HG02981 (cell line): Measurements from ENCODE around the gene WDR19.
"Not testable (repeated sequence)": the region's sequence is repeated elsewhere in the genome, so short reads cannot be mapped to it uniquely, and the experiment has no call there.

ENCODE experiments used
- ATAC-seq: cut with Tn5 transposase; IDR thresholded peaks from one replicate; pipeline ENCODE4 v1.9.1; 2021; ENCODE audit warnings: mild to moderate bottlenecking, moderate library complexity; ENCODE audit not compliant: unreplicated experiment

The WDR19 gene

DNA sequence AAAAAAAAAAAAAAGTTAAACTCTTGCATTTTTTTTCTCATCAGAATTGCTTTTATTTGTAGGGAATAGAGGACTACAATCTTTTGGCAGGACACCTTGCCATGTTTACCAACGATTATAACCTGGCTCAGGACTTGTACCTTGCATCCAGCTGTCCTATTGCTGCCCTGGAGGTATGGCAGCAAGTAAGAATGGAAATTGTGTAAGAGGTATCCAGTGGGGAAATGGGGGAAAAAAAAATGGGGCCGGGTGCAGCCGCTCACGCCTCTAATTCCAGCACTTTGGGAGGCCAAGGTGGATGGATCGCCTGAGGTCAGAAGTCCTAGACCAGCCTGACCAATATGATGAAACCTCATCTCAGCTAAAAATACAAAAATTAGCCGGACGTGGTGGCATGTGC lies 49.8 kb downstream of the WDR19 start:
- no peak for ATAC-seq

DNA sequence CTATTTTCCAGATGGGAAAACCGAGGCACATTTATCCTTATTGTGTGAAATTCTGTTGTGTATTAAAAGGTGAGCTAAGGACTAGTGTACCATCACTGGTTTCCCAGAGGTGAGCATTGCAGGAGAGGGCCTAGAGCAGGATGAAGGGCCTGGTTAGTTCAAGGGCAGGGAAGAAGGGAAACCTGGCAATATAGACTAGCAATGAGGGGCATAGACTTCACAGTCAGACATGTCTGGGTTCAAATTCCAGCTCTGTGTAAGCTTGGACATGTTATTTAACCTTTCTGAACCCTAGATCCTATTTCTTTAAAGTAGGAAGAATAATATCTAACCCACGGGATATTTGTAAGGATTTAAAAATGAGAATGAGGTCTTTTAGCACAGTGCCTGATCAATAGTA lies 50.8 kb downstream of the WDR19 start:
- ATAC-seq, result no peak

DNA sequence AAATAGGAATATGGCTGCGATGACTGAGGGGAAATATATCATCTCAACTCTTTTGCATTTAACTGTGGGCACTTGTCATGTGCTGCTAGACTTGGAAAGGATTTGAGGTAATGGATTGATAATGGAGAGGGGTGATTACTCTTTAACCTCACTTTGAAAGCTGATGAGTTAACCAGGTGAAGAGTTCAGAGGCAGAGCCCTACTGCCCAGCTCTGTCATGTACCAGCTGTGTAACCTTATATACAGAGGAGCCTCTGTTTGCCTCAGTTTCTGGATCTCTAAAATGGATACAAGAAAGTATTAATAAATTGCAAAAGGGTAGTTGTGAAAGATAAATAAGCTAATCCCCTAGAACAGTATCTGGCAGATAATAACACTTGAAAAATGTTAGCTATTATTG lies 51.5 kb downstream of the WDR19 start:
- ATAC-seq, result no peak

DNA sequence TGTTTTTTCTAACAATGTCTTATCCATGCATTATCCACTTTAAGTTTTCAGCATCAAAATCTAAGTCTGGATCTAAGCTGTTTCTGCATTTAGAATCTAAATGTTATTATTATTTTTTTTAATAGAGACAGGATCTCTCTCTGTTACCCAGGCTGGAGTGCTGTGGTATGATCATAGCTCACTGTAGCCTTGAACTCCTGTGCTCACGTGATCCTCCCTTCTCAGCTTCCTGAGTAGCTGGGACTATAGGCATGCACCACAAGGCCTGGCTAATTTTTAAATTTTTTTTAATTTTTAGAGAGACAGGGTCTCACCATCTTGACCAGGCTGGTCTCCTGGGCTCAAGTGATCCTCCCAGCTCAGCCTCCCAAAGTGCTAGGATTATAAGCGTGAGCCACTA lies 52.7 kb downstream of the WDR19 start:
- ATAC-seq, result no peak

DNA sequence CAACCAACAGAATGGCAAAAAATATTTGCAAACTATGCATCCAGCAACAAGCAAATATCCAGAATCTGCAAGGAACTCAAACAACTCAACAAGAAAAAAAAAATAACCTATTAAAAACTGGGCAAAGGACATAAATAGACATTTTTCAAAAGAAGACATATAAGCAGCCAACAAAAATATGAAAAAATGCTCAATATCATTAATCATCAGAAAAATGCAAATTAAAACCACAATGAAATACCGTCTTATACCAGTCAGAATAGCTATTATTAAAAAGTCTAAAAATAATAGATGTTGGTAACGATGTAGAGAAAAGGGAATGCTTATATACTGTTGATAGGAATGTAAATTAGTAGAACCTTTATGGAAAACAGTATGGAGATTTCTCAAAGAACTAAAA lies 53.4 kb downstream of the WDR19 start:
- ATAC-seq, result no peak

DNA sequence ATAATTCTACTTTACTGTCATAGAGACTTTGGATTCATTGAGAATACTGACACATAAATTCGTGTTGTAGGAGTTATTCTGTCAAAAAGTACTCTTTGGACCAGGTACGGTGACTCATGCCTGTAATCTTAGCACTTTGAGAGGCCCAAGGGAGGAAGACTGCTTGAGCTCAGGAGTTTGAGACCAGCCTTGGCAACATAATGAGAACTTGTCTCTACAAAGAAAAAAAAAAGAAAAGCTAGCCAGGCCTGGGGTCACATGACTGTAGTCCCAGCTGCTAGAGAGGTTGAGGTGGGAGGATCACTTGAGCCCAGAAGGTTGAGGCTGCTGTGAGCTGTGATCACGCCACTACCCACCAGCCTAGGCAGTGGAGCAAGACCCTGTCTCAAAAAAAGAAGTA lies 54.9 kb downstream of the WDR19 start:
- no peak for ATAC-seq

DNA sequence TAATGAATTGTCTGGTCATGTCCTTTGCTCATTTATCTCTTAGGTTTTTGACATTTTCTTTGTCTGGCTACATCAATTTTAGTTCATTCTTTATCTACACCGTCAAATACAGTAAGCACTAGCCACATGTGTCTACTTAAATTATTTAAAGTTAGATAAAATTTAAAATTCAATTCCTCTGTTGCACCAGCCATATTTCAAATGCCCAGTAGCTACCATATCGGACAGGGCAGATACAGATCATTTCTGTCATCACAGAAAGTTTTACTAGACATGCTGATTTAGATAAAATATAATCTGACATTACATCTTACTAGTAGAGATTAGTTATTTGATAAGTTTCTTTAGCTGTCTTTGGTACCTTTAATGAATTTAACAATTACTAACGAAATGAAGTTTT lies 61.1 kb downstream of the WDR19 start:
- ATAC-seq, result no peak

DNA sequence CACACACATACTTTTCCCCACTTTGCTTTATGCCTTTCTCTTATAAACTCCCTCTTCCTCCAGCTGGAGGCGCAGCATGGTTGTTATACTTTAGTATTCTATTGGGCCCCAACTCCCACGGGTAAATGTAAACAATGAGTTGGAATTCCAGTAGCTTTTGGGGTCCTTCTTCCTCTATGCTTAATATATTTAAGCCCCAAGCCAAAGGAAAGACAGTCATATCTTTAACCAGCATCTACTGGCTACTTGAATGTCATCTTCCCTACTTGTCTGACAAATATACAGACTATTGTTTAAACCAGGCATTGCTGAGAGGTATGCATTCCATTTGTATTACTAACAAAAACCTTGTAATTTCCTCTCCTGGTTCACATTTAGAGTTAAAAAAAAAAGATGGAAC lies 72.9 kb downstream of the WDR19 start:
- no peak for ATAC-seq

DNA sequence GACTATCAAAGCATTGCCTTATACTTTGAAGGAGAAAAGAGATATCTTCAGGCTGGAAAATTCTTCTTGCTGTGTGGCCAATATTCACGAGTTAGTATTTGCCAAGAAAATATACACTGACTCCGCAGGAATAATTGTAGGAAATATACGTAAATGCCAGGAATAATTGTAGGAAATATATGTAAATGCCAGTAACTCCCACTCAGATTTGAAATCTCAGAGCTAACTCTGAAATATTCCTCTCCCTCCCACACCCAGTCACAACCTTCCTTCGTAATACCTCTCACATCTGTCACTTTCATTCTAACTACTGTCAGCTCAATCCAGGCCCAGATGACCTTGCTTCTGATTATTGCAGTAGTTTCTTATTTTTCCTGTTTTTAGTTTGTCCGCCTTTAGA lies 73.5 kb downstream of the WDR19 start:
- no peak for ATAC-seq

DNA sequence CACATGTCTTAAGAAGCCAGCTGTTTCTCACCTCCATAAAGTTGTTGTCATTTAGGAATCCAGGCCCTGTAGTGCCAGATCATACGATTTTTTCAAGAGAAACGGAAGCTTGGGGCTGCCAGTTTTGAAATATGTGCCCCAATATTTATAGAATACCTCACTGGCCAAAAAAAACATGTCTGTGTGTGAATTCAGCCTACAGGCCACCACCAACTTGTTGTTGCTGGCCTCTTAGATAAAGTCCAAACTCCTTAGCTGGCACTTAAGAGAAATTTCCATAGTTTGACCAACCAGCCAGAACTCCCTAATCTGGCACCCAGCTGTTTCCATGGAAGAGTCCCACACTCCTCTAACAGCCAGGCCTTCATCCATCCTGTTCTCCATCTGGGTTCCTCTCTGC lies 74.1 kb downstream of the WDR19 start:
- no peak for ATAC-seq

DNA sequence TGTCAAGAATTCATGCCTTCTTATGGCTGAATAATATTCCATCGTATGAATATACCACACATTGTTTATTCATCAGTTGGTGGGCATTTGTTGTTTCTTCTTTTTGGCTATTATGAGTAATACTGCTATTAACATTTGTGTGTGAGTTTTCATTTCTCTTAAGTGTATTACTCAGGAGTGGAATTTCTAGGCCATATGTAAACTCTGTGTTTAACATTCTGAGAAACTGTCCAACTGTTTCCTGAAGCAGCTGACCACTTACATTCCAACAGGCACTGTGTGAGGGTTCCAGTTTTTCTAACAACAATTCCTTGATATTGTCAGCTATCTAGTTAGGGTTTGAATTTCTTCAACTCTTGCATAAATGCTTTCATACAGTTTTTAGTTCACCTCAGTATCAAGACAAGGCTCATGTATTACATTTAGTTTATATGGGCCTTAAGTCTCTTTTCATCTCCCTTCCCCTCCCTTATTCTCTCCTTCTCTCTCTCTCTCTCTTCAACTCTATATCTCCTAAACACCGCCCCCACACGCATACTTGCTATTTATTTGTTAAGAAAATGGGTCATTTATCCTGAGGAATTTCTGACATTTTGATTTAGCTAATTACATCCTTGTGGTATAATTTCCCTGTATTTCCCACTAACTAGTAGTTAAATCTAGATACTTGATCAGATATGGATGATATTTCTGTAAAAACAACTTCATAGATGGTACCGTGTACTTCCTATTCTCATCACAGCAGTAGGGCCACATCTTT lies 77.4 kb downstream of the WDR19 start:
- no peak for ATAC-seq

DNA sequence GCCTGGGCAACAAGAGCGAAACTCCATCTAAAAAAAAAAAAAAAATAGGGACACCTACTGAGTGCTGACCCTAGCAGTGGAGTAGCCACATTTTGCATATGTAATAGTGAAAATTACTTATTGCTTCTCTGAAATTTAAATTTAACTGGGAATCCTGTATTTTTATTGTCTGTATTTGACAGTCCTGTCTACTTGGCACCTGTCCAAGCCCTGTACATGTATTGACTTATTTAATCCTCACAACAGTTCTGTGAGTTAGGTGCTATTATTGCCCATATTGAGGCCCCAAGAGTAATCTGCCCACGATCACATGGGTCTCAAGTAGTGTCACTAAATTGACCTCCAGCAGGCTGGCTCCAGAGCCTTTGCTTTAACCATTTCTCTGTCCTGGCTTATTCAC lies 81.6 kb downstream of the WDR19 start:
- ATAC-seq, result no peak

DNA sequence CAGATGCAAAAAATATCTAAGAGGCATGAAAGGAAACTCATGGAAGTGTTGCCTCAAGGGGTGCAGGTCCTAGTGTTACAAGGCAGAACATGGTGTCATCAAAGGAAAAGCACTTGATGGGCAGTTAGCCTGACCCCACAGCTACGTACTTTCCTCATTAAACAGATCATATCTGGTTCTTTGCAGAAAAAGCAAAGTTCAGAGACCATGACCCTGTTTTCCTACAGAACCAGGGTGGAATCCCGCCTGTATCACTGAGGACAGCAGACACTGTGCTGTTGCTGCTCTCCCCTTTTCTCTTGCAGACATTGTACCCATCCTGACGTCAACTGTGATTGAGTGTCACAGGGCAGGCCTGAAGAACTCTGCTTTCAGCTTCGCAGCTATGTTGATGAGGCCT lies 92.2 kb downstream of the WDR19 start:
- ATAC-seq, result no peak

DNA sequence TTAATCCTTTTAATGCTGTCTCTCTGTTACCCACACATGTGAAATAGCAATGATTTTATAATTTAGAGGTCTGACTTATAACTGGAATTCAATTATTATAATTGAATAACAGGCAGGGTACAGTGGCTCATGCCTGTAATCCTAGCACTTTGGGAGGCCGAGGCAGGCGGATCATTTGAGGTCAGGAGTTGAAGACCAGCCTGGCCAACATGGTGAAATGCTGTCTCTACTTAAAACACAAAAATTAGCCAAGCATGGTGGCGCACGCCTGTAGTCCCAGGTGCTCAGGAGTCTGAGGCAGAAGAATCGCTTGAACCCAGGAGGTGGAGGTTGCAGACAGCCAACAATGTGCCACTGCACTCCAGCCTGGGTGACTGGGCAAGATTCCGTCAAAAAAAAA lies 95.3 kb downstream of the WDR19 start:
- ATAC-seq, result not testable (repeated sequence)

DNA sequence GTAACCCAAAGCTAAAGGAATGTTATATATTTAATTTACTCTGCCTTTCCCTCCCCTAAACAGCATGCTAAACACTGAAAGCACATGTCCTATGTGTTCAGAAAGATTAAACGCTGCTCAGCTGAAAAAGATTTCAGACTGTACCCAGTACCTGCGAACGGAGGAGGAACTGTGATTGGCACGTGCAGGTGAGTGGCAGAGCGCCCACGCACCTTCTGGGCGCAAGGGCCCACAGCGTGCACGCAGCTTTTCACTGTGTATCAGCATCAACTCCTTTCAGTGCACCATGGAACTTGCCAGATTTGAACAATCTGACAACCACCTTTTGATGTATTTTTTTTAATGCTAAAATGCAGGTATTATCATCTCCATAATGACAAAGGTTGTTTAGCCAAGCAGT lies 96.1 kb downstream of the WDR19 start:
- ATAC-seq, result no peak

DNA sequence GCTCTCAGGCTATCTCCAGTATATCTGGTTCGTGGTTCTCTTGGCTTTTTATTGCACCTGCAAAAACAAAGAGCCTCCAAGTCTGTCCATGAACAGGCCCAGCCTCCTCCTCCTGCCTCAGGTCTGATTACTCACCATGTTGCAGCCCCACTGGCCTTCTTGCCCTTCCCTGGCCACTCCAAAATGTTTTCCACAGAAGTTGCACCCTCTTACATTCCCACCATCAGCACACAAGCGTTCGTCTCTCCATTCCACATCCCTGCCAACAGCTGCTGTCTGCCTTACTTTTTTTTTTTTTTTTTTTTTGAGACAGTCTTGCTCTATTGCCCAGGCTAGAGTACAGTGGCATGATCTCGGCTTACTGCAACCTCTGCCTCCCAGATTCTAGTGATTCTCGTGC lies 97.1 kb downstream of the WDR19 start:
- ATAC-seq, result no peak

DNA sequence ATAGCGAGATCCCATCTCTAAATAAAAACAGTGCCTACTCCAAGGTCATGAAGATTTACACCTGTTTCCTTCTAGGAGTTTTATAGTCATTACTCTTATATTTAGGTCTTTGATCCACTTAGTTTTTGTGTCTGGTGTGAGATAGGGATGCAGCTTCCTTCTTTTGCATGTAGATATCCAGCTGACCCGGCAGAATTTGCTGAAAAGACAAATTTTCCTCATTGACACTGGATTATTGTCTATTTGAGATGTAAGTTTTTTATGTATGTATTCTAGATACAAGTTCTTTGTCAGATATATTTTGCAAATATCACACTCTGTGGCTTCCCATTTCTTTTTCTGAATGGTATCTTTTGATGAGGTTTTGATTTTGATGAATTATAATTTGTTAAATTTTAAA lies 98.4 kb downstream of the WDR19 start:
- no peak for ATAC-seq

DNA sequence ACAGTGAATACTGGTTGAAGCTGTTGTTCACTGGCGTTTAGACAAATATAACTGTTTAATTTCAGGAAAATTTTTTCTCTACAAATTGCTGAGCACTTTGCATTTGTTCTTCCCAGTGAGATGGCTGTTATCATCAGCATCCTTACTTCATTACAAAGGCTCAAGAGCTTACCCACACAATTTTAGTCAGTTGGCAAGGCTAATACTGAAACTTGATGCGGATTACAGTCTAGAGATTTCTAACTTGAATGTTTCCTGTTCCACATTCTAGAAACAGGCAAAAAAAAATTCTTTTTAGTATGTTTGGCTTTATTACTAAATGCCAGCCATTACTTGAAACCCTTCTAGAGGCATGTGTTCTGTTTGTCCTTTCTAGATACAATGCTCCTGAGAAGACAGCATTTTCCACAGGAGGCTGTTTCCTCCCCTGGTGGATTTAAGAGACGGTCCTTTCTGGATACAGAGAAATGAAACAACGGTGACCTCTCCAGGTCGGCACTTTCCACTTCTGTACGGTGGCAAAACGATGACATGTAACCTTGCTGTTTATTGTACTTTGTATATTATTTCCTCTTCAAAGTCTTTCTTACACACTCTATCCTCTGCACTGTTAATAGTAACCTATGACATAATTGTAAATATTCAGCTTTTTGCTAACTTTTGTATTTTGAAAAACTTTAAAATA lies 102.9 kb downstream of the WDR19 start:
- no peak for ATAC-seq

DNA sequence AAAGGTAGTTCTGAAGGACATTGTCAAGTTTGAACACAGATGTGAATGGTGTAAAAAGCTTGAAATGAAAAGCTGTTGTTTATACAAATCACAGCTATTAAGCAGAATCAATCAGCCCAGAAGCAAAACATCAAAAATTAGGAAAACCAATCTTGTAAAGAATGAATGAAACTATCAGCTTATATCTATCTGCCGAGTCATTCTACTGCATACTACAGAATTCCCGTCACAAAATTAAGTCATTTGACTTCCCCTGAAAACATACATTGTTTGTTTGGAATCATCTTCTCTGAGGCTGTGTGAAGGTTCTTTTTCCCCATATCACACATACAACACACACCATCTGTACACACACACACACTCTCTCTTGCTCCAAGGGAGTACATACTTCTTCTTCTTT lies 103.5 kb downstream of the WDR19 start:
- no peak for ATAC-seq

DNA sequence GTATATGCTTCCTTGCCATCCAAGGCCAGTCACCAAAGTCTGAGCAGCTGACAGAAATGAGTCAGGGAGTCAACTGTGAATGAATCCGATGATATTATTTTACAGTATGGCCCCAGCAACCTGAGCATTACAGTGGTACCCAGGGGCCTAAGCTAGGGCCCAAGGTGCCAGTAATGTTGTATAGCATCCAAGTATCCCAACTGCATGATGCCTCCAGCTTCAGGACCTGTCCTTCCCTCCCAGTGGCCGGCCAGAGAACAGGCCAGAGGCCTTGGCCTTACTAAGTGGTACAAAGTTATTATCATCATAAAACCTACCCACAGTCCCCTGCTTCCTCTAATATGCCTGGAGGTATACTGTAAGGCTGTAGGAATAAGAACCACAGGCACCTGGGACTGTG lies 103.9 kb downstream of the WDR19 start:
- ATAC-seq, result no peak

DNA sequence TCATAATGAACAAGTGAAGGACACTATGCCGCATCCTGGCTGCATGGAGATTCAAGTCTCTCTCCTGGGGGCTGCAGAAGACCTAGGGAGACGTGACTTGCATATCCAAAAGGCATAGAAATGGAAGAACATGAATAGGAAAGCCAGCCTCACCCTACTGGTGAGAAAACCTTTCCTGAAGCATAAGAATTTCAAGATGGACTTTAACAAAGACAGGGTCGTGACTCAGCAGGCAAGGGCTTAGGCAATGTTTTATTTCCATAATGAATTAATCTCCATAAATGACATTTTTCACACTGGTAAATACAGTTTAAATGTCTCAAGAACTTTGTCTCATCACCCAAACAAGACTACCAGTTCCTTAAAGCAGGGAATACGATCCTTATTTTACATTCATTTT lies 104.9 kb downstream of the WDR19 start:
- ATAC-seq, result no peak

DNA sequence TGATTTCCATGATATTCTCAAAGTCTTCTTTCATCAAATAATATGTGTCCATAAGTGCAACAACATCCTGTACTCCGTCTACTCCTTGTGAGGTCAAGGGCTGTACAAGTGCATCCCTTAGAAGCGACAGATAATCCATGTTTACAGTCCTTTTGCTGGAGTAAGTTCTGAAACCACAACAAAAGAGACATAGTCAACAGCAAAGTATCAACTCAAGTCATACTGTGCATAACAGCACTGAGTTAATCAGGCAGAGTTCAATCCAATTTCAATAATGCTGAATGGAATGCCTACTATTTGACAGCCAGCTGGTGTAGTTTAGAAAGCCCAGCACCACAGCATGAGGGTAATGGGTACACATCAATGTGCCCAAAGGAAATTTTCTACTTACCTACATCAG lies 109.4 kb downstream of the WDR19 start:
- no peak for ATAC-seq

DNA sequence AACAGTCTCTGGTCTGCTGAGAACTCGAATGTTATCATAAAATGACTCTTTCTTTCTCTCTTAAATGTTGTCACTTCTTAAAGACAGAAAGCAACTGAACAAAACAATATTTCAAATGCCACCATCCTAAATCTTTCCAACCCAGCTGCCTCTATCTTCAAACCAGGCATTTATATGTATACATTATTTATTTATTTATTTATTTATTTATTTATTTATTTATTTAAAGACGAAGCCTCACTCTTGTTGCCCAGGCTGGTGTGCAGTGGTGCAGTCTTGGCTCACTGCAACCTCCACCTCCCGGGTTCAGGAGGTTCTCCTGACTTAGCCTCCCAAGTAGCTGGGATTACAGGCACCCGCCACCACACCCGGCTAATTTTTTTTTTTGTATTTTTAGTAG lies 110.1 kb downstream of the WDR19 start:
- not testable (repeated sequence) for ATAC-seq
